GM21717 (cell line): ENCODE measurements around the gene TRIM47.

Source experiments
- ATAC-seq: cut with Tn5 transposase; IDR thresholded peaks from one replicate; pipeline ENCODE4 v1.9.1; 2021; ENCODE audit warnings: mild to moderate bottlenecking, moderate library complexity; ENCODE audit not compliant: unreplicated experiment

Gene TRIM47

GRCh38 chr17:75834279-75834920 is 44.0 kb downstream of the TRIM47 start:
- no peak for ATAC-seq

GRCh38 chr17:75832652-75833400 is 45.6 kb downstream of the TRIM47 start:
- no peak for ATAC-seq

DNA sequence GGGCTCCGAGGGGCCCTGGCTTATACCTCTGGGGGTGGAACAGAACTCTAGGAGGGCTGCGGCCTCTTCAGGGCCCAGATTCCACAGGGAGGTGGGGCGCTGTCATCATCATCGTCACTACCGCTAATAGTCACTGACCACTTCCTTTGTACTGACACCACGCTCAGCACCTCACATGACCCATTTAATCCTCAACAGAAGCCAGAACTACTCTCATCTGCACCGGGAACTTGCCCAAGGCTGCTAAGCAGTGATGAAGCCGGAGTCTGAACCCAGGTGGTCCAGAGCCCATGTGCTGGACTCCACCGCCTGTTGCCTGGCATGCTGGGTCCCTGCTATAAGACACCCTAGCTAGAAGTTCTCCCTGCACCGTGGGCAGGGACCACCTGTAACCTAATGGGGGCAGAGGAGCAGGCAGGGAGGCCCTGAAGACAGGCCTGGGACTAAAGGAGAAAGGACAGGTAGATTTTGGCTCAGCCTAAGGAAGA is 46.2 kb downstream of the TRIM47 start:
- no peak for ATAC-seq

DNA sequence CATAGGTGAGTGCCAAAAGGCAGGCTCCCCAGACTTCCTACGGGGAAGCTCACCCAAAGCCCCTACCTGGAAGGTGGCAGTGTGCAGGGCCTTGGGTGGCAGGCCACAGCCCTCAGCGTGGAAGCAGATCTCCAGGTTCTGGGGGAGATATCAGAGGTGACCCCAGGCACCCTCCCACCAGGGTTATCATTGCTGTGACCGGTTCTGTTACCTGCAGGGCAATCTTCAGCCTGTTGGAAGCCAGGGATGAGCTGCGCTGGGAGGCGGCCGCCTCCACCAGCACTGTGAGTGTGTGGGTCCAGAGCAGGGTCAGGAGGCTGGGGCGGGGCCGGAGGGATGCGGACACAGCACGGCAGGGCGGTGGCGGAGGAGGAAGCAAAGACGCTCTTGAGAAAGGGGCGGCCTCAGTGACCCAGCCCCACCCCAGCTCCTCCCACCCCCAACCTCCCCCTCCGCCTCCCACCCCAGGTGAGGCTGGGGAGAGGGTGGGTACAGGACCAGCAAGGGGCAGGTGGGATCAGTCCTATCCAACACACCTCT is 47.3 kb downstream of the TRIM47 start:
- ATAC-seq: no peak

DNA sequence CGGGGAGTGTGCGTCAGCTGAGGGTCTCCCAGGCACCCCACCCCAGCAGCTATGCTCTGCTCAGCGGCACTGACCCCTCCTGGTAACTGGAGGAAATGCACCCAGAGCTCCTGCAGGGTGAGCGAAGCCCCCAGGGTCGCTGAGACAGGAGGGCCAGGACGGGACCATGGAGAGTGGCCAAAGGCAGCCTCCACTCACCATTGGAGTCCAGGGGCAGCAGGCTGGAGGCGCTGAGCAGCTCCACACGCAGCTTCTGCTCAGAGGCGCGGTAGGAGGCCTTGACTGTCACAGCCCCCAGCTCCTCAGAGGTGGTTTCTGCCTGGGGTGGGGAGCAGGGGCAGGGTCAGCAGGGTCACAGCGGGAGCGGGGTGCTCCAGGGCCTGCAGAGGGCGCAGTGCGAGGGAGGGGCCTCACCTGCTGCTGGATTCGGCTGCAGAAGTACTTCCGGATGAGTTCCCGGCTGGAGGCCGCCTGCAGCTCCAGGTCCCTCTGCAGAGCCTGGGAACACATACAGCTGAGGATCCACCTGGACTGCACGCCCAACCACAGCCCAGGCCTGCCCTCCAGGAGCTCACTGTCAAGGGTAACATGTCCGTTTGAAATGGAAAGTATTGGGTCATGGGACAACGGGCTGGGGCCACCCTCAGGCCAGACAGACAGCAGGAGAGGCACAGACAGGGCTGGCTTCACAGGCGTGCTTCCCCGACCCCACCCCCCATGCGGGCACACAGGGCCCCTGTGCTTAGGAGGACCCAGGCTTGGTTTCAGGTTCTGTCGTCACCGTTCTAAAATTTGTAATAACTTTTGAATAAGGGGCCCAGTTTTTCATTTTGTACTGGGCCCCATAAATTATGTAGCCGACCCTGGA is 48.0 kb downstream of the TRIM47 start:
- ATAC-seq: no peak

GRCh38 chr17:75829747-75830146 is 48.6 kb downstream of the TRIM47 start:
- no peak for ATAC-seq

DNA sequence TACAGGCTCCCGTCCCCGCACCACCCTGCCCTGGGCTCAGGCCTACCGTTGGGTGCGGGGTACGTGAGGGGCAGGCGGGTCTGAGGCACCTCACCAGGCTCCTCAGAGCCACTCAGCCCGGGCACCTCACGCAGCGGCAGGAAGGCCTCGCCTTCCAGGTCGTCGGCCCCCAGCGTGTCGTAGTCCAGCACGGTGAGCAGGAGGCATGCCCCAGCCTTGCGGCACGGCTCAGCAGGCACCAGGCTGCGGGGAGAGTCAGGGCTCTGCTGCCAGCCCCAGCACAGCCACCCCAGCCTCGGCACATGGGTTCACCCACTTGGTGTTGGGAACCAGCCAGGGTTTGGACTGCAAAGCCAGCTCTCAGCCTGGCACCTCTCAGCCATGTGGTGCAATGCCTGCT is 49.6 kb downstream of the TRIM47 start:
- ATAC-seq: no peak

- no peak for ATAC-seq
Measured at GRCh38 chr17:75828076-75828400, 50.3 kb downstream of the TRIM47 start.

DNA sequence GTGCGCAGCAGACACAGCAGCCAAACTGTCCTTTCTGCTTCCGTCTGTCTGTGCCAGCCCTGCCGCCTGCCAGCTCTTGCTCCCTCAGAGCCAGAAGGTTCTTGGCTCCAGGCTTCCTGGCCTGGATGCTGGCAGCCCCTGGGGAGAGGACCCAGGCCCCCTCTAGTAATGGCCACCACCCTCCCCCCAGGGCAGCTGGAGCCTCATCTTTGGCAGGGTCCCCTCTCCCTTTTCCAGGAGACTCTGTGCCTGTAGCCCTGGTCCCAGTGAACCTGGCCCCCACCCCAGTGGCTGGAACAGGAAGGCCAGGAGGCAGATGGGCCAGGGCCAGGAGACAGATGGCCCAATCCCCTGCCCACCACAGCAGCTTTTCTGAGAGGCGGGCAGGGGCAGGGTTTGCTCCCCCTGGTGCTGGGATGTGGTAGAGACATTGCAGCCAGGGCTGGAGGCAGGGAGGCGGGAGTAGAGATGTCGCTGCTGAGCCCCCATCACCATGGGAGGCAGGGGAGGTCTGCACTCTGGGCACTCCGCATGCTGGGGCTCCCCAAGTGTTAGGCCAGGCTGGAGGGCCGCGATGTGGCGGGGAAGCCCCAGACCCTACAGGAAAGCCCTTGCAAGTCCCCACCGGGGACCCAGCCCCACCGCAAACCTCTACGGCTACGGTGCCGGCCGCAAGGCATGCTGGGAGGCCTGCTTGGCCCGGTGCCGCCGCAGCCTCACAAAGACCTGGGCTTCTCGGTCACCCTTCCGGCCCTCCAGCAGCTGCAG is 50.9 kb downstream of the TRIM47 start:
- no peak for ATAC-seq

DNA sequence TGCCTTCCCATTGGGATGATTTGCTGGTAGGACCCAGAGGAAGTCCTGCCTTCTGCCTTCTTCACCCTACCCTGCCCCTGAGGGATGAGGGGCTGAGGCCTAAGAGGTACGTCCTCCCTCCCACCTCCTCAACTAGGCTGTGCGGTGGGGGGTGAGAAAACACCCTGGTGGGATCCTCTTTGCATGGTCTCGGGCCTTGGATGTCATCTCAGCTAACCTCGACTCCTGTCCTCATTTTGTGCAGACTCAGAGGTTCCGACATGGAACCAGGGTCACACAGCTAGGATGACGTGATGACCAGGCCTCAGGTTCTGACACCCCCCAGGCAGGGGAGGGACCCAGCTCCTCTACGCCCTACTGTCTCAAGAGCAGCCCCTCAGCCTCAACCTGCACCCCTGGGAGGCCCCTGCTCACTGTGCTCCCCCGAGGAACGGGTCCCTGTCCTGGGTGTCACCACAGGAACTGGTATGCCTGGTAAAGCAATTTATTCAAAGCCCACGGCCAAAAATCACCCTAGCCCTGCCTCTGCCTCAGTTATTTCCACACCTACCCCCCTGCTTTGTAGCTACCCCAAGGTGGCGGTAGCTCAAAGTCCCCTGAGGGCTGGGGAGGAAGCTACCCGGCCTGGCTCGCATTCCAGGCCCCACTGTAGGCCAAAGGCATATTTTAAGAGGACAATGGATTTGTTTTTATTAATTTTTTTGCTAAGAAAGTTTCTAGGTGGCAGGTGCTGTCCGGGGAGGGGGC is 51.6 kb downstream of the TRIM47 start:
- ATAC-seq: no peak

DNA sequence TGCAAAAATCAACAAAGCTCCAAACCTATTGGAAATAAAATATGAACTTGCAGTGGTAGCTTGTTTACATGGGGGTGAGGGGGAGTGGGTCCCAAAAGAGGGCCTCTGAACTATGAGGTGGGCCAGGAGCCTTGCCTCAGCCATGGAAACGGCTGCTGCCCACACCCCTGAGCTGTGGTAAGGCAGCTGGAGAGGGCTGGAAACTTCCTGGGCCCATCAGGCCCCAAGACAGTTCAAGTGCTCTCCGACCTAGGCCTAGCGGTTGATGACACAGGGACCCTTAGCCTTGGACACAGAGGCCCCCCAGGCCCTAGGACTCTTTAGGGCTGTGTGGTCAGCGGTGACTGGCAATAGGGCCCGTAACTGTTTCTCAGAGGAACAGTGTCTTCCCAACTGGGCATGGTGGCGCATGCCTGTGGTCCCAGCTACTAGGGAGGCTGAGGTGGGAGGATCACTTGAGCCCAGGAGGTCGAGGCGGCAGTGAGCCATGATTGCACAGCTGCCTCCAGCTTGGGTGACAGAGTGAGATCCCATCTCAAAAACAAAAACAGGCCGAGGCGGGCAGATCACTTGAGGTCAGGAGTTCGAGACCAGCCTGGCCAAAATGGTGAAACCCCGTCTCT is 52.5 kb downstream of the TRIM47 start:
- ATAC-seq: no peak

GRCh38 chr17:75825149-75825552 is 53.2 kb downstream of the TRIM47 start:
- ATAC-seq: no peak

- no peak for ATAC-seq
Measured at GRCh38 chr17:75824666-75825065, 53.7 kb downstream of the TRIM47 start.
